HG03521 (cell line): ENCODE data around the gene GPR176.

Source experiments
- ATAC-seq: cut with Tn5 transposase; IDR thresholded peaks from one replicate; pipeline ENCODE4 v1.9.1; 2021; ENCODE audit warnings: mild to moderate bottlenecking, moderate library complexity; ENCODE audit not compliant: unreplicated experiment

GPR176 gene

GRCh38 chr15:39860200-39860599 is 59.9 kb downstream of the GPR176 start:
- no peak for ATAC-seq

GRCh38 chr15:39859636-39860035 is 60.4 kb downstream of the GPR176 start:
- ATAC-seq = no peak

GRCh38 chr15:39857132-39857531 is 62.9 kb downstream of the GPR176 start:
- ATAC-seq = no peak

GRCh38 chr15:39856357-39856756 is 63.7 kb downstream of the GPR176 start:
- ATAC-seq = no peak

GRCh38 chr15:39855400-39855799 is 64.7 kb downstream of the GPR176 start:
- no peak for ATAC-seq

- ATAC-seq = no peak
Observed at GRCh38 chr15:39854161-39854560, 65.9 kb downstream of the GPR176 start.

GRCh38 chr15:39852250-39852649 is 67.8 kb downstream of the GPR176 start:
- ATAC-seq = no peak

GRCh38 chr15:39851500-39852092 is 68.5 kb downstream of the GPR176 start:
- no peak for ATAC-seq

- no peak for ATAC-seq
Observed at GRCh38 chr15:39850436-39850835, 69.6 kb downstream of the GPR176 start.

GRCh38 chr15:39846108-39846507 is 74.0 kb downstream of the GPR176 start:
- ATAC-seq = no peak

- ATAC-seq = no peak
Observed at GRCh38 chr15:39845582-39845981, 74.5 kb downstream of the GPR176 start.

- ATAC-seq = no peak
Observed at GRCh38 chr15:39843565-39843964, 76.5 kb downstream of the GPR176 start.

- no peak for ATAC-seq
Observed at GRCh38 chr15:39837454-39837853, 82.6 kb downstream of the GPR176 start.

- ATAC-seq = no peak
Observed at GRCh38 chr15:39835550-39835949, 84.5 kb downstream of the GPR176 start.

- ATAC-seq = no peak
Observed at GRCh38 chr15:39834256-39834655, 85.8 kb downstream of the GPR176 start.

GRCh38 chr15:39833515-39833981 is 86.5 kb downstream of the GPR176 start:
- ATAC-seq = no peak

GRCh38 chr15:39830166-39830565 is 89.9 kb downstream of the GPR176 start:
- ATAC-seq = no peak

- ATAC-seq = no peak
Observed at GRCh38 chr15:39828374-39828931, 91.6 kb downstream of the GPR176 start.

GRCh38 chr15:39826975-39827374 is 93.1 kb downstream of the GPR176 start:
- ATAC-seq = no peak

- ATAC-seq = no peak
Observed at GRCh38 chr15:39823634-39824033, 96.4 kb downstream of the GPR176 start.

GRCh38 chr15:39820050-39820602 is 99.9 kb downstream of the GPR176 start:
- ATAC-seq = no peak

- no peak for ATAC-seq
Observed at GRCh38 chr15:39819533-39819932, 100.5 kb downstream of the GPR176 start.

- no peak for ATAC-seq
Observed at GRCh38 chr15:39817892-39818291, 102.2 kb downstream of the GPR176 start.
